Fibroblast of upper back skin (primary cell): Measurements from ENCODE around the gene PCDHA4.
A peak's percentile ranks its signal among the peaks of the same experiment; 100 is the strongest.
"Not testable (repeated sequence)": the region's sequence is repeated elsewhere in the genome, so short reads cannot be mapped to it uniquely, and the experiment has no call there.

Experiments used
- DNase-seq: peaks from one replicate; pipeline ENCODE4 v3.0.0-alpha.2; 2013

Gene PCDHA4

GRCh38 chr5:140822281-140822629 lies 15.4 kb downstream of the PCDHA4 start:
- DNase-seq, result no peak

GRCh38 chr5:140822969-140823368 lies 16.1 kb downstream of the PCDHA4 start:
- not testable (repeated sequence) for DNase-seq

GRCh38 chr5:140823475-140823874 lies 16.6 kb downstream of the PCDHA4 start:
- no peak for DNase-seq

- no peak for DNase-seq
Observed at GRCh38 chr5:140827704-140828361, 21.0 kb downstream of the PCDHA4 start, which contains the start of gene PCDHA6. Gene PCDHA6 (plus strand): TSS chr5:140827960. CDS start chr5:140828092, 132 bp downstream.

- DNase-seq, result no peak
Observed at GRCh38 chr5:140828362-140828737, 21.5 kb downstream of the PCDHA4 start.

GRCh38 chr5:140829511-140830501 lies 22.9 kb downstream of the PCDHA4 start:
- DNase-seq, result not testable (repeated sequence)

GRCh38 chr5:140833993-140834392 lies 27.1 kb downstream of the PCDHA4 start, which contains the start of gene PCDHA7:
Gene PCDHA7 (plus strand): TSS chr5:140834269. CDS start chr5:140834384, 115 bp downstream.
- peak; percentile 21 for DNase-seq

GRCh38 chr5:140834439-140835008 lies 27.7 kb downstream of the PCDHA4 start:
- not testable (repeated sequence) for DNase-seq

- no peak for DNase-seq
Observed at GRCh38 chr5:140835622-140836510, 29.0 kb downstream of the PCDHA4 start.

- DNase-seq, result no peak
Observed at GRCh38 chr5:140840978-140841962, 34.4 kb downstream of the PCDHA4 start, which contains the start of gene PCDHA8. Gene PCDHA8 (plus strand): TSS chr5:140841187. CDS start chr5:140841322, 135 bp downstream.

GRCh38 chr5:140842798-140843733 lies 36.2 kb downstream of the PCDHA4 start:
- DNase-seq, result no peak

GRCh38 chr5:140848139-140849102 lies 41.6 kb downstream of the PCDHA4 start, which contains the start of gene PCDHA9:
Gene PCDHA9 (plus strand): TSS chr5:140848382. CDS start chr5:140848496, 114 bp downstream.
- not testable (repeated sequence) for DNase-seq

GRCh38 chr5:140849831-140850634 lies 43.2 kb downstream of the PCDHA4 start:
- not testable (repeated sequence) for DNase-seq

GRCh38 chr5:140855772-140856674 lies 49.2 kb downstream of the PCDHA4 start, which contains the start of gene PCDHA10:
Gene PCDHA10 (plus strand): TSS chr5:140855897. CDS start chr5:140856049, 152 bp downstream.
- DNase-seq, result no peak

GRCh38 chr5:140857177-140857986 lies 50.5 kb downstream of the PCDHA4 start:
- no peak for DNase-seq

- DNase-seq, result no peak
Observed at GRCh38 chr5:140857987-140858240, 51.0 kb downstream of the PCDHA4 start.
